ENCODE measurements around the gene CCDC83.
A peak's percentile ranks its signal among the peaks of the same experiment; 100 is the strongest.
"Not testable (repeated sequence)": the region's sequence is repeated elsewhere in the genome, so short reads cannot be mapped to it uniquely, and the experiment has no call there.

Gene CCDC83

DNA sequence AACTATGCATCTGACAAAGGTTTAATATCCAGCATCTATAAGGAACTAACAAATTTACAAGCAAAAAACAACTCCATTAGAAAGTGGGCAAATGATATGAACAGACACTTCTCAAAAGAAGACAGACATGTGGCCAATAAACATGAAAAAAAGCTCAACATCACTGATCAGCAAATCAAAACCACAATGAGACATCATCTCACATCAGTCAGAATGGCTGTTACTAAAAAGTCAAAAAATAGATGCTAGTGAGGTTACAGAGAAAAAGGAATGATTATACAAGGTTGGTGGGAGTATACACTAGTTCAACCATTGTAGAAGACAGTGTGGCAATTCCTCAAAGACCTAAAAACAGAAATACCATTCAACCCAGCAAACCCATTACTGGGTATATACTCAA is 14.3 kb upstream of the CCDC83 start:
- not testable (repeated sequence) for DNase-seq

- no peak for DNase-seq
Measured at GRCh38 chr11:85843929-85844328, 11.3 kb upstream of the CCDC83 start.

DNA sequence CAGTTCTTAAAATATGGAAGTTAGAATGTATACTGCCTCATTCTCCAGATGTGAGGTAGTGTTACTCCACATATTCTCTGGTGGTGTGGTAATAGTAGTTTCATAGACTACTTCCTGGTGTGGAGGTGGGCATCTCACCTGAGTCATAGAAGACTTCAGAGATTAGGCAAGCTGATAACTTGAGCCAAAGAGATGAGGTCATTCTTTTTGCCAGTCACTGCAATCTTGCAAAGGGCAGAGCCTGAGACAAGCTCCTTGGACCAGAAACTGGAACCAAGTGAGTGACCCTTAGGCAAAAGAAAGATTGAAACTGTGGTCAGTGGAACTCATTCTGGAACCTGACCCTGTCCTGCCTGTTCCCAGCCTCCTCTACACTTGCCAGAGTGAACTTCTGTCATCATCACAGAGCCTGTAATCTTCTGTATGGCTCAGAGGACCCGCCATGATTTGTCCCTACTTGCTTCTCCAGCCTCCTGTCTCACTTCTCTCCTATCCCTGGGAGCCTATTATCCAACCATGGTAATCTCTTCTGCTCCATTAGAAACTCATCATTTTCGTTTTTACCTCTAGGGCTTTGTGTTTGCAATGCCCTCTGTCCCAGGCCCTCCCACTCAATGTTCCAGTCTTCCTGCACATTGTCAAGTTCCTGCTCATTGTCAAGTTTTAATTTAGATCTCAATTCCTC is 10.6 kb upstream of the CCDC83 start:
- no peak for DNase-seq

DNA sequence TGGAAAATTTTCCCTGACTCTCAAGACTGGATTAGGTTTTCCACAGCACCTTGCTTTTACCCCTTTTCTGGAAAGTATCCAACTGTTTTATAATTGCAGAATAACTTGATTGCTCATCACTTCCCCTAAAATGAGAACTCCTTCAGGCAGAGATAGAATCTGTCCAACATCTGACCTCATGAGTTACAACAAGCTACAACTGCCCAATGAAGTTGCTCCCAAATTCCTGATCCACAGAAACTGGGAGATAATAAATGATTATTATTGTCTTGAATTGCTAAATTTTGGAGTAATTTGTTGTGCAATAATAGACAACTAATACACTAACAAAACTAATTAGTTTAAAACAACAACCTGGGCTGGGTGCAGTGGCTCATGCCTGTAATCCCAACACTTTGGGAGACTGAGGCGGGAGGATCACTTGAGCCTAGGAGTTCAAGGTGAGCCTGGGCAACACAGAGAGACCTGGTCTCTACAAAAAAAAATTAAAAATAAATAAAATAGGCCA is 10.0 kb upstream of the CCDC83 start:
- no peak for DNase-seq

DNA sequence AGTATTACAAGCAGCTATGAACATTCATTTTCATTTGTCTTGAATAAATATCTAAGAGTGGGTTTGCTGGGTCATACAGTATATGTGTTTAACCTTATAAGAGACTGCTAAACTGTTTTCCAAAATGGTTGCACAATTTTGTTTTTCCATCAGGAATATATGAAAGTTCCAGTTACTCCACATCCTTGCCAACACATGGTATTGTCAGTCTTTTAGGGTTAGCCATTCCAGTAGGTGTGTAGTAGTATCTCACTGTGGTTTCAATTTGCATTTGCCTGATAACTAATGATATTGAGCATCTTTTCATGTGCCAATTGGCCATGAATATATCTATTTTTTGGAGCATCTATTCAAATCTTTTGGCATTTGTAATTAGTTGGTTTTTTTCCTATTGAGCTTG is 7.7 kb upstream of the CCDC83 start:
- DNase-seq, result no peak

- DNase-seq, result no peak
Measured at GRCh38 chr11:85848006-85848405, 7.2 kb upstream of the CCDC83 start.

- no peak for DNase-seq
Measured at GRCh38 chr11:85848556-85848955, 6.6 kb upstream of the CCDC83 start.

- not testable (repeated sequence) for DNase-seq
Measured at GRCh38 chr11:85852754-85853153, 2.4 kb upstream of the CCDC83 start.

GRCh38 chr11:85853541-85853940 is 1.6 kb upstream of the CCDC83 start:
- not testable (repeated sequence) for DNase-seq

DNA sequence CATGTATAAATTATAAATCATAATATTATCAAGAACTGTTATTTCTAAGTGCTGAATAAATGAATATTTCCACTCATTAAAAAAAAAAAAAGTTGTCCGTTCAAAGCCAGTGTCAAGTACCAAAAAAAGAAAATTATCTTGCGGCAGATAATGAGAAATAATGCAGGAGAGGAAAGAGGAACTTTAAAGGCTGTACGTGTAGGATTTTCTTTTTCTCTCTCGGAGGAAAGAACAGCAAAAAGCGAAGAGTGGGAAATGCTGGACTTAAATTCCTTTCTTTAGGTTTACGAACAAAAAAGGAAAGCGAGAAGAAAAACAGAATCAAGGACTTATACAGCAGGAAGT is 999 bp upstream of the CCDC83 start:
- DNase-seq, result no peak

DNA sequence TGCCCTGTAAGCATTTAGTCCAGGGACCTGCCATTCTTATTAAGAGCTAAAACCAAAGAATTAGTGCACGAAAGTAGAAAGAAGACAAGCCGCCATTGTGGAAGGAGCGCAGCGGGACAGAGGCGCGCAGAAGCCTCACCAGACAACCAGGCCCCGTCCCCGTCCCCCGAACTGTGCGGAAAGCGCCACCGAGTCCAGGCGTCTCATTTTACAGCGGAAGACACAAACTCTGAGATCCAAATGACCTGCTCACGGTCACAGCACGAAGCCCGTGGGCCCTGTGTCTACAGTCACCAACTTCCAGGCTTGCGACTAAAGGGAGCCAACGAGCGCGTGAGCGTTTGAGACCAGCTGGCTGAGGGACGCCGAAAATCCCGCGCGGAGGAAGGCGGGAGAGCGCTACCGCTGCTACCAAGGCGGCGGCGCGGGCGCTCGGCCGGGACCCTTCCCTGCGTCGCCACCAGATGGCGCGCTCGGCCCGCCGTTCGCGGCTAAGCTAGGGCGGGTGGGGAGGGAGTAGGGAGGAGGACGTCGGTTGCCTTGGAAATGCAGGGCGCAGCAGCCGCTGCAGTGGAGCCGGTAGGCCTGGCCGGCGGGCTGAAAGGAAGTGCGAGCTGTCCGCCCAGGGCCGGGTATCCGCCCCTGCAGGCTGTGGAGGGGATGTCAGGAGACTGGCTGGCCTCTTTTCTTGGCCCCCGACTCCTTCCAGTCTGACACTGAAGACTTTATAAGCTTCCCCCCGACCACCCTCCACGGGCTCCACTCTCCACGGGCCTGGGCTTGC is 434 bp upstream of the CCDC83 start:
- peak; percentile 99 for DNase-seq

GRCh38 chr11:85857098-85857497 is 1.9 kb downstream of the CCDC83 start:
- DNase-seq, result no peak

DNA sequence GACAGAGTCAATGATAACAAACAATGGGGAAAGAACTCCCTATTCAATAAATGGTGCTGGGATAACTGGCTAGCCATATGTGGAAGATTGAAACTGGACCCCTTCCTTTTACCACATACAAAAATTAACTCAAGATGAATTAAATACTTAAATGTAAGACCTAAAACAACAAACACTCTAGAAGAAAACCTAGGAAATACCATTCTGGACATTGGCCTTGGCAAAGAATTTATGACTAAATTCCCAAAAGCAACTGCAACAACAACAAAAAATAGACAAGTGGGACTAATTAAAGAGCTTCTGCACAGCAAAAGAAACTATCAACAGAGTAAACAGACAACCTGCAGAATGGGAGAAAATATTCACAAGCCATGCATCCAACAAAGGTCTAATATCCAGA is 4.4 kb downstream of the CCDC83 start:
- not testable (repeated sequence) for DNase-seq

- DNase-seq, result no peak
Measured at GRCh38 chr11:85863855-85864254, 8.7 kb downstream of the CCDC83 start.

DNA sequence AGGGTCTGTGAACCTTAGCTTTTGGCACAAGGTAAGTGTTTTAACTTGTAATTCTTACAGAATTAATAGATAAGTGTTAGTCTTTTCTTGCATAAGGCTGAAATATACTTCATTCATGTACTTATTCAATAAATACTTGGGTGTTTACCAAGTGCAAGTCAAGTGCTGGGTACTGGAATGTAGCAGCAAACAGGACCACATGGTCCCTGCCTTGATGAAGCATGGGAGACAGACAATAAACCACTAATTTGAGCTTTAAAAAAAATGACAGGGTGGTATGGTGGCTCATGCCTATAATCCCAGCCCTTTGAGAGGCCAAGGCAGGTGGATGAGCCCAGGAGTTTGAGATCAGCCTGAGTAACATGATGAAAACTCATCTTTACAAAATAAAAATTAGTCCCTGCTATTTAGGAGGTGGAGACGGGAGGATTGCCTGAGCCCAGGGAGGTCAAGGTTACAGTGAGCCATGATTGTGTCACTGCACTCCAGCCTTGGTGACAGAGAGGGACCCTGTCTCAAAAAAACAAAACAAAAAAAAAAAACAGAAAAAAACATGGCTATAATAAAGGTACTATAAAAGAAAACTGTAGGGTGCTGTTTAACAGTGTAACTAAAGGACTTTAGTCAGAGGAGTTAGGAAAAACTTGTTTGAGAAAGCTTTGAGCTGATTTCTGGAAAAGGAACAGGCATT is 11.1 kb downstream of the CCDC83 start:
- DNase-seq, result no peak

DNA sequence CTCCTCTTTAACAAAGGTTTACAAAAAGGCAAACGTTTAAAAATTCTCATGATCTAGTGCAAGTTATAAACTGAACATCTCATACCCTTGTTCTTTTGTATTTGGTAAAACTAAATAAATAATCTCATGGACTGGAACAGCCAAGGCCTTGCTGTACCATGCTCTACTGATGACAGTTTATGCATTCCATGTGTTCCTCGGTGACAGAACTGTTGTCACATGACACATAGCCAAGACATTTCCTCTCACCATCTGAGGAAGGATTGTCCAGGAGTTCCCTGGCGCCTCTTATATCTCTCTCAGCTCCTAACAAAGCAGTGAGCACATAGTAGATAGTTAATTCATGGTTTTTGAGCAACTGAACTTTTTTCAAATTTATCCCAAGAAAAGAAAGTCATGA is 12.6 kb downstream of the CCDC83 start:
- DNase-seq, result no peak

- DNase-seq, result no peak
Measured at GRCh38 chr11:85869781-85870180, 14.6 kb downstream of the CCDC83 start.

- no peak for DNase-seq
Measured at GRCh38 chr11:85874265-85874664, 19.1 kb downstream of the CCDC83 start.

- DNase-seq, result no peak
Measured at GRCh38 chr11:85875505-85875904, 20.3 kb downstream of the CCDC83 start.

GRCh38 chr11:85884581-85885021 is 29.4 kb downstream of the CCDC83 start:
- no peak for DNase-seq

DNA sequence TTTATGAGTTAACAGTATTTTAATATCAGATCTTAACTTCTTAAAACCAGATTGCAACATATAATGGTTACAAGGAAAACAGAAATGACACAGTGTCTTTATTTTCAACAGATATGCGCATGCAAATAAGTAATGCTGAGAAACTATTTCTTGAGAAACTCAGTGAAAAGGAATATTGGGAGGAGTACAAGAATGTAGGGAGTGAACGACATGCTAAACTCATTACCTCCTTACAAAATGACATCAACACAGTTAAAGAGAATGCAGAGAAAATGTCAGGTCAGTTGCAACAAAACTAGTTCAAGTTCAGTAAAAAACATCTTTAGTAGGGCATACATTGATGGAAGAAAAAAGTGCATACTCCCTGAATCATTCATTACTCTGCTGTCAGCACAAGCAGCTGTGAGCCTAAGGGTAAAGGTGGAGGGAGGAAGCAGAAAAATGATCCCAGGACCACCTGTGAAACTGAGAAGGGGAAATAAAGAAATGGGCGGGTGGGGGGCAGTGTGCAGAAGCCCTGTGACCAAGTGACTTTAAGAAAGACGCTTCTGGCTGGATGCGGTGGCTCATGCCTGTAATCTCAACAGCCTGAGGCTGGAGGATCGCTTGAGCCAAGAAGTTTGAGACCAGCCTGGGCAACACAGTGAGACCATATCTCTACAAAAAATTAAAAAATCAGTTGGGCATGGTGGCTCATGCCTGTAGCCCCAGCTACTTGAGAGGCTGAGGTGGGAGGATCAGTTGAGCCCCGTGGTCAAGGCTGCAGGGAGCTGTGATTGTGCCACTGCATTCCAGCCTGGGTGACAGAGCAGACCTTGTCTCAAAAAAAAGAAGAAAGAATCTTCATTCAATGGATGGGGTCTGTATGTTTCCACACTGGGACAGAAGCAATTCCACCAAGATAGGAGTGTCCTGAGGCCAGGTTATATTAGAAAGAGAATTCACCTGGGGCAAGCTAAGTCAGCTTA is 31.2 kb downstream of the CCDC83 start:
- no peak for DNase-seq

DNA sequence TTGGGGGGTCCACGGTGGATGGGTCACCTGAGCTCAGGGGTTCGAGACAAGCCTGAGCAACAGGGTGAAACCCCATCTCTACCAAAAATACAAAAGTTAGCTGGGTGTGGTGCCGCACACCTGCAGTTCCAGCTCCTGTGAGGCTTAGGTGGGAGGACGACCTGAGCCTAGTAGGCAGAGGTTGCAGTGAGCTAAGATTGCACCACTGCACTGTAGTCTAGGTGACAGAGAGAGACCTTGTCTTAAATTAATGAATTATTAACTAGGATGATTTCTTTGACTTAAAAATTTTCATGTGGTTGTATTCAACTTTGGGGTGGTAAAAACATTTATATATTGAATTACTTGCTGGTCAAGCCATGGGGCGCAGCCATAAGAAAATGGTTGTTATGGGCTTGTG is 33.9 kb downstream of the CCDC83 start:
- no peak for DNase-seq

Measured in right forelimb (tissue), 1 donor.